ENCODE measurements around the gene CCDC102A. TPM values are rescaled to one million over a fixed set of nuclear protein-coding genes. Genes with fewer than 3 reads are reported as not detected.

The CCDC102A gene
- total RNA-seq, 1 donor from 2014 or later, result 11.3 TPM

GRCh38 chr16:57529391-57530103 is 6.8 kb downstream of the CCDC102A start:
- intact Hi-C loops (cut with DNase I), result no loop called here
- Histone ChIP-seq H3K27ac (no peak overlapping the region), H3K9me3 (no peaks in the 10 kb centered on the region), H3K4me1 (peaks cover 37% of the 10 kb centered on the region), H3K27me3 (no peaks in the 10 kb centered on the region), H3K4me3 (no peak overlapping the region), H3K36me3 (no peaks in the 10 kb centered on the region)
- DNase-seq (peak; percentile 57), ATAC-seq (no peak)
- TF ChIP-seq CTCF (IDR thresholded peaks at IDR 0.05), result no peak

GRCh38 chr16:57528499-57529390 is 7.6 kb downstream of the CCDC102A start:
- DNase-seq (peak; percentile 61), ATAC-seq (no peak)
- no peaks in the 10 kb centered on the region for H3K27me3 ChIP-seq
- peaks cover 29% of the 10 kb centered on the region for H3K4me1 ChIP-seq
- H3K27ac ChIP-seq, result no peak overlapping the region
- intact Hi-C loops (cut with DNase I), result no loop called here
- H3K9me3 ChIP-seq, result no peaks in the 10 kb centered on the region
- no peak overlapping the region for H3K4me3 ChIP-seq
- H3K36me3 ChIP-seq, result no peaks in the 10 kb centered on the region
- TF ChIP-seq CTCF (IDR thresholded peaks at IDR 0.05), result no peak

- no peak for TF ChIP-seq CTCF (IDR thresholded peaks at IDR 0.05)
- ATAC-seq (no peak), DNase-seq (peak; percentile 33)
- intact Hi-C loops (cut with DNase I), result no loop called here
- H3K36me3 ChIP-seq, result no peaks in the 10 kb centered on the region
- no peaks in the 10 kb centered on the region for H3K9me3 ChIP-seq
- H3K27me3 ChIP-seq, result no peaks in the 10 kb centered on the region
- H3K27ac ChIP-seq, result no peak overlapping the region
- peaks cover 20% of the 10 kb centered on the region for H3K4me1 ChIP-seq
- H3K4me3 ChIP-seq, result no peak overlapping the region
Measured at GRCh38 chr16:57527610-57528360, 8.6 kb downstream of the CCDC102A start.

- DNase-seq, result peak; percentile 40
- no peak overlapping the region for H3K4me3 ChIP-seq
- no peaks in the 10 kb centered on the region for H3K36me3 ChIP-seq
- TF ChIP-seq CTCF (IDR thresholded peaks at IDR 0.05), result no peak
- intact Hi-C loops (cut with DNase I), result no loop called here
- no peak overlapping the region for H3K27ac ChIP-seq
- H3K27me3 ChIP-seq, result no peaks in the 10 kb centered on the region
- peaks cover 15% of the 10 kb centered on the region for H3K4me1 ChIP-seq
- no peak for ATAC-seq
- H3K9me3 ChIP-seq, result no peaks in the 10 kb centered on the region
Measured at GRCh38 chr16:57527027-57527426, 9.3 kb downstream of the CCDC102A start.

GRCh38 chr16:57526498-57526897 is 9.9 kb downstream of the CCDC102A start:
- no peak for TF ChIP-seq CTCF (IDR thresholded peaks at IDR 0.05)
- DNase-seq, result no peak
- H3K27ac ChIP-seq, result no peak overlapping the region
- intact Hi-C loops (cut with DNase I), result no loop called here
- no peak overlapping the region for H3K4me3 ChIP-seq
- no peak for ATAC-seq
- H3K4me1 ChIP-seq, result peaks cover 15% of the 10 kb centered on the region
- no peaks in the 10 kb centered on the region for H3K36me3 ChIP-seq
- no peaks in the 10 kb centered on the region for H3K9me3 ChIP-seq
- H3K27me3 ChIP-seq, result no peaks in the 10 kb centered on the region

All from upper lobe of right lung (tissue), 1 donor.